ENCODE results near the gene MUCL3. TPM values are rescaled to one million over a fixed set of nuclear protein-coding genes. Genes with fewer than 3 reads are reported as not detected.

The MUCL3 gene
- total RNA-seq, 2 donors from 2014 or later, result not detected

DNA sequence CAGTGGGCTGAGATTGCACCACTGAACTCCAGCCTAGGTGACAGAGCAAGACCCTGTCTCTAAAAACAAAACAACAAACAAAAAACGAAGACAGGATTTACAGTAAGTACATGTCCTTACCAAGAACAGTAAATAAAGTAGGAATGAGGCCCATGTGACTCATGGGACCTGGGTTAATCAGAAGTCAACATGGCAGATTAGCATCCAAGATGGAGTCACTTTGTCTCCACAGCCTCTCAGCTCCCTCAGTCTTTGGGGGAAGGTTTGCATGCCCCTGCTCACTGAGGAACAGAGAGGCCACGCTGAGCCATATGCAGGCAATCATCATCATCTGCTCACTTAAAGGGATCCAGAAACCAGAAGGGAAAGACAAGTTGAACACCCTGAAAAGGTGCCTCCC is 61.7 kb downstream of the MUCL3 start:
- H3K9me3 ChIP-seq, result no peaks in the 10 kb centered on the region
- H3K4me3 ChIP-seq, result no peak overlapping the region
- no peak overlapping the region for H3K27ac ChIP-seq
- H3K36me3 ChIP-seq, result no peaks in the 10 kb centered on the region
- TF ChIP-seq POLR2AphosphoS5 (IDR thresholded peaks at IDR 0.05), result no peak
- TF ChIP-seq, protein P1, sequence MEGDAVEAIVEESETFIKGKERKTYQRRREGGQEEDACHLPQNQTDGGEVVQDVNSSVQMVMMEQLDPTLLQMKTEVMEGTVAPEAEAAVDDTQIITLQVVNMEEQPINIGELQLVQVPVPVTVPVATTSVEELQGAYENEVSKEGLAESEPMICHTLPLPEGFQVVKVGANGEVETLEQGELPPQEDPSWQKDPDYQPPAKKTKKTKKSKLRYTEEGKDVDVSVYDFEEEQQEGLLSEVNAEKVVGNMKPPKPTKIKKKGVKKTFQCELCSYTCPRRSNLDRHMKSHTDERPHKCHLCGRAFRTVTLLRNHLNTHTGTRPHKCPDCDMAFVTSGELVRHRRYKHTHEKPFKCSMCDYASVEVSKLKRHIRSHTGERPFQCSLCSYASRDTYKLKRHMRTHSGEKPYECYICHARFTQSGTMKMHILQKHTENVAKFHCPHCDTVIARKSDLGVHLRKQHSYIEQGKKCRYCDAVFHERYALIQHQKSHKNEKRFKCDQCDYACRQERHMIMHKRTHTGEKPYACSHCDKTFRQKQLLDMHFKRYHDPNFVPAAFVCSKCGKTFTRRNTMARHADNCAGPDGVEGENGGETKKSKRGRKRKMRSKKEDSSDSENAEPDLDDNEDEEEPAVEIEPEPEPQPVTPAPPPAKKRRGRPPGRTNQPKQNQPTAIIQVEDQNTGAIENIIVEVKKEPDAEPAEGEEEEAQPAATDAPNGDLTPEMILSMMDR (IDR thresholded peaks at IDR 0.05), result no peak
- no peak for TF ChIP-seq POLR2A (IDR thresholded peaks at IDR 0.05)
- no peaks in the 10 kb centered on the region for H3K4me1 ChIP-seq (replicated peaks)
- H3K27me3 ChIP-seq (replicated peaks; ENCODE audit: insufficient read depth), result no peaks in the 10 kb centered on the region
- WGBS, result 53% methylated on average over 2 of the region's 2 CpGs
- DNase-seq (ENCODE audit: low spot score), result no peak
- intact Hi-C loops (cut with DNase I), result no loop called here

Small RNA genes within 50 kb of the gene (small RNA-seq; reads per million reads assigned to genes)
- 0 reads per million in 2 donors for gene RF00019

Other genes starting within 250 kb of the MUCL3 start
- gene NRM, start 250.0 kb upstream of the MUCL3 start, total RNA-seq, result 1 to 10 TPM; 5.9 to 7.3 TPM
- gene MDC1, start 223.7 kb upstream of the MUCL3 start, total RNA-seq, result 10 to 100 TPM; 20.5 to 26.3 TPM
- gene TUBB, start 220.6 kb upstream of the MUCL3 start, total RNA-seq, result 100 to 1,000 TPM; 196 to 270 TPM
- 100 to 1,000 TPM; 117 to 133 TPM for gene FLOT1, start 198.3 kb upstream of the MUCL3 start, total RNA-seq
- gene IER3, start 196.4 kb upstream of the MUCL3 start, total RNA-seq, result 10 to 100 TPM; 13.9 to 26.4 TPM
- gene DDR1, start 56.5 kb upstream of the MUCL3 start, total RNA-seq, result 100 to 1,000 TPM; 178 to 182 TPM
- 10 to 100 TPM; 19.0 to 26.2 TPM for gene GTF2H4, start 32.8 kb upstream of the MUCL3 start, total RNA-seq
- 10 to 100 TPM; 15.8 to 27.0 TPM for gene VARS2, start 26.7 kb upstream of the MUCL3 start, total RNA-seq
- gene SFTA2, start 8.8 kb upstream of the MUCL3 start, total RNA-seq, result not detected
- under 1 TPM in 1 of 2 donors, not detected in 1; 0.28 TPM for gene MUC21, start 42.7 kb downstream of the MUCL3 start, total RNA-seq
- gene MUC22, start 69.5 kb downstream of the MUCL3 start, total RNA-seq, result under 1 TPM in 1 of 2 donors, not detected in 1; 0.17 TPM
- gene C6orf15, start 171.6 kb downstream of the MUCL3 start, total RNA-seq, result under 1 TPM in 1 of 2 donors, not detected in 1; 0.51 TPM
- gene PSORS1C1, start 173.8 kb downstream of the MUCL3 start, total RNA-seq, result 1 to 10 TPM; 1.2 to 3.5 TPM
- 1 to 10 TPM in 1 of 2 donors, under 1 TPM in 1; 0.50 to 1.5 TPM for gene CDSN, start 179.5 kb downstream of the MUCL3 start, total RNA-seq
- not detected for gene PSORS1C2, start 198.1 kb downstream of the MUCL3 start, total RNA-seq
- gene CCHCR1, start 216.8 kb downstream of the MUCL3 start, total RNA-seq, result 10 to 100 TPM; 20.3 to 37.4 TPM
- 10 to 100 TPM in 1 of 2 donors, 1 to 10 TPM in 1; 7.6 to 10.0 TPM for gene TCF19, start 217.6 kb downstream of the MUCL3 start, total RNA-seq
- gene POU5F1, start 229.7 kb downstream of the MUCL3 start, total RNA-seq, result 10 to 100 TPM in 1 of 2 donors, 1 to 10 TPM in 1; 3.4 to 21.5 TPM

Data from prostate gland (tissue), 2 donors.